Suprapubic skin (tissue), 4 donors: ENCODE measurements around the gene MRPS23. TPM values are rescaled to one million over a fixed set of nuclear protein-coding genes. Genes with fewer than 3 reads are reported as not detected.
A peak's percentile ranks its signal among the peaks of the same experiment; 100 is the strongest.

ENCODE experiments used
- DNase-seq, 2 donors: peaks; one replicate each; pipeline ENCODE4 v3.0.0-alpha.2; 2019; ENCODE audit warnings: low spot score in 2 of 2
- H3K27ac ChIP-seq: fragments of 200-600 bp; sonication (generic); one replicate; pipeline ENCODE4 v1.5.1; 2019
- H3K27me3 ChIP-seq: fragments of 200-600 bp; sonication (generic); one replicate; pipeline ENCODE4 v1.5.1; 2019
- H3K36me3 ChIP-seq: fragments of 200-600 bp; sonication (generic); one replicate; pipeline ENCODE4 v1.5.1; 2019
- H3K4me1 ChIP-seq: fragments of 200-600 bp; sonication (generic); one replicate; pipeline ENCODE4 v1.5.1; 2019
- H3K4me3 ChIP-seq: fragments of 200-600 bp; sonication (generic); one replicate; pipeline ENCODE4 v1.5.1; 2019; ENCODE audit warnings: mild to moderate bottlenecking
- H3K9me3 ChIP-seq: fragments of 200-600 bp; sonication (generic); one replicate; pipeline ENCODE4 v1.5.1; 2019
- EP300 ChIP-seq: sonication (generic); formaldehyde crosslinking; IDR thresholded peaks from one replicate; pipeline ENCODE4 v1.6.1; 2017; ENCODE audit warnings: antibody characterized with exemption
- POLR2A ChIP-seq, 2 donors: fragments of 450-650 bp; IDR thresholded peaks; one replicate each; pipeline ENCODE4 v1.6.1; 2017; ENCODE audit warnings: antibody characterized with exemption in 2 of 2, mild to moderate bottlenecking in 2 of 2, moderate library complexity in 2 of 2
- POLR2AphosphoS5 ChIP-seq, 3 donors: sonication (generic); formaldehyde crosslinking; IDR thresholded peaks; one replicate each; pipeline ENCODE4 v1.6.1; 2017; ENCODE audit warnings: antibody characterized with exemption in 3 of 3
- WGBS: methylation state at CpG from one replicate; pipeline ENCODE4 v1.1.5; 2018; 5-methylcytosine and 5-hydroxymethylcytosine counted together
- total RNA-seq, 4 donors: library from RNA; depleted of rRNA; stranded (reverse); fragments of >200 nt; gene quantifications; one replicate each; pipeline ENCODE4 v1.1.0, GENCODE V29; 2016
- TF ChIP-seq, protein P1 (sequence below), 2 donors: fragments of 200-600 bp in 1 of 2; fragments of 450-650 bp in 1 of 2; sonication (generic) in 1 of 2; IDR thresholded peaks; one replicate each; pipeline ENCODE4 v1.5.1; 2016 to 2019; ENCODE audit warnings: antibody characterized with exemption in 2 of 2, mild to moderate bottlenecking in 1 of 2, moderate library complexity in 1 of 2

Gene MRPS23
- total RNA-seq, 4 donors from 2014 or later: 7.4 to 15.2 (median 12.5) TPM

DNA sequence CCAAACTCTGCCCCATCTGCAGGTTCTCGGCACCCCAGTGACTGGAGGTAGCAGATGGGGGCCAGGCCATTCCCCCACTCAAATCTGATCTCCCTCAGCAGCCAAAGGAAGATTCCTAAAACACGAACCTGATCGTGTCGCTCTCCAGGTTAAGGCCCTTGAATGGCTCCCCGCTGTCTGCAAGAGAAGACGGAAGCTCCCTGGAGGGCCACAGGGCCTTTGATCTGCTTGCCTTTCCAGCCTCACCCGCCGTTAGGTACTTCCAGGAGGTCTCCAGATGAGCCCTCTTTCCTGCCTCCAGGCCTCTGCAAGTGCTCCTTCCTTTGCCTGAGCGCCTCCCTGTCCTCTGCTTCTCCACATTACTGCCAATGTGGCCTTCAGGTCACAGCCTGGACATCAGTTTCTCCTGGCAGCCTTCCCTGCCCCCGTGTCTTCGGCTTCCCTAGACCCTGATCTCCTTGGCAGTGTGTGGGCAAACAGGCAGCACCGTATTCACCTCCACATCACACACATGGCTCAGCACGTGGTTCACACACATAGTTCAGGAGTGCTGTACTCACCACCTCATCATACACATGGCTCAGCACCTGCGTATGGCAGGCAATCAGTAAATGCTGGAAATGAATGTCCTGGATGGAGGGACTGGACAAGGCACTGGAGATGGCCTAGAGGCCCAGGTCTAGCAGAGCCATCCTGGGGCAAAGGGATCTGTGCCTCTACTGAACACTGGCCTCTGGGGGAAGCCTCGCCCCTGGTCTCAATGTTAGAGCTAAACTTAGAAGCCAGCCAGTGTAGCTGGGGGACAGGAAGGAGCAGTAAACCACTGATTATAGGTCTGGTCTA, 26.4 kb upstream of the MRPS23 start:
- WGBS: 84% methylated on average over 13 of the region's 15 CpGs
- DNase-seq: no peak
- H3K36me3 ChIP-seq: peaks cover 7% of the 10 kb centered on the region

DNA sequence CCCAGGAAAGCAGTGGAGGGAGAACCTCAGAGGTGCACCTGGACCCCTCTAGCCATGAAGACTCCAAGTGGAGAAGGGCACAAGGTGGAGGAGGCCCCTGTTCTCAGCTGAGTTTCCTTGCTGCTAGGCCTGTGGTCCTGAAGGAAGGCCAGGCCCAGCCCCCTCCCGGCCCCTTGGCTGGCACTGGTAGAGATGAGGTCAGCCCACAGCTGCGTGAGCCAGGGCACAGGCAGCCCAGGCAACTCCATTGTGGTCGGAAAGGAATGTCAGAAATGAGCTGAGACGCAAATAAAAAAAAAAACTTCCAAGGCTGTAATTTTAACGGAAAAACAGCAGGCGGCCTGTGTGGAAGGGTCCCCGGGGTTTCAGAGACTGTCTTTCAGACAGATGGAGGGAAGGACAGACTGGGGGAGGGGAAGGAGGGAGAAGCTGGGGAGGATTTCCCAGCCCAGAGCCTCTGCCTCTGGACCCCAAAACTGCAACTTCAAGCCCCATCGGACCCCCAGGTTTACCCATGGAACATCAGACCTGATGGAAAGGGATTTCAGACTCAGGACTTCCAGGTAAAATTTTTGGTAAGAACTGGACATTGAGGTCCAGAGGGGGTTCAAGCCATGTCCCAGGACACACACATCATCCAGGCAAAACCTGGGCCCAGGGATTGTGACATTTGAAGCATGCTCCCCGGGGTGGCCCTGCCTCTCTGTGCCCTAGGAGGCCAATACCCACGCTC, 25.6 kb upstream of the MRPS23 start:
- 32% methylated on average over 9 of the region's 10 CpGs for WGBS
- TF ChIP-seq POLR2AphosphoS5 (IDR thresholded peaks at IDR 0.05) (peak in 1 of 3 donors; percentile 73), EP300 (no peak)
- TF ChIP-seq, protein P1, sequence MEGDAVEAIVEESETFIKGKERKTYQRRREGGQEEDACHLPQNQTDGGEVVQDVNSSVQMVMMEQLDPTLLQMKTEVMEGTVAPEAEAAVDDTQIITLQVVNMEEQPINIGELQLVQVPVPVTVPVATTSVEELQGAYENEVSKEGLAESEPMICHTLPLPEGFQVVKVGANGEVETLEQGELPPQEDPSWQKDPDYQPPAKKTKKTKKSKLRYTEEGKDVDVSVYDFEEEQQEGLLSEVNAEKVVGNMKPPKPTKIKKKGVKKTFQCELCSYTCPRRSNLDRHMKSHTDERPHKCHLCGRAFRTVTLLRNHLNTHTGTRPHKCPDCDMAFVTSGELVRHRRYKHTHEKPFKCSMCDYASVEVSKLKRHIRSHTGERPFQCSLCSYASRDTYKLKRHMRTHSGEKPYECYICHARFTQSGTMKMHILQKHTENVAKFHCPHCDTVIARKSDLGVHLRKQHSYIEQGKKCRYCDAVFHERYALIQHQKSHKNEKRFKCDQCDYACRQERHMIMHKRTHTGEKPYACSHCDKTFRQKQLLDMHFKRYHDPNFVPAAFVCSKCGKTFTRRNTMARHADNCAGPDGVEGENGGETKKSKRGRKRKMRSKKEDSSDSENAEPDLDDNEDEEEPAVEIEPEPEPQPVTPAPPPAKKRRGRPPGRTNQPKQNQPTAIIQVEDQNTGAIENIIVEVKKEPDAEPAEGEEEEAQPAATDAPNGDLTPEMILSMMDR (IDR thresholded peaks at IDR 0.05): peak; percentile 44 to 55
- Histone ChIP-seq H3K36me3 (peaks cover 7% of the 10 kb centered on the region), H3K27me3 (no peaks in the 10 kb centered on the region), H3K27ac (peak overlapping the region; percentile 87), H3K9me3 (no peaks in the 10 kb centered on the region), H3K4me3 (no peak overlapping the region), H3K4me1 (peaks cover 55% of the 10 kb centered on the region)
- peak; percentile 91 for DNase-seq

More for the DNA sequence above, 26.4 kb upstream of the MRPS23 start:
- peak overlapping the region; percentile 87 for H3K27ac ChIP-seq
- no peaks in the 10 kb centered on the region for H3K9me3 ChIP-seq
- no peak overlapping the region for H3K4me3 ChIP-seq
- H3K27me3 ChIP-seq: no peaks in the 10 kb centered on the region
- TF ChIP-seq EP300: no peak
- no peak for TF ChIP-seq POLR2A (IDR thresholded peaks at IDR 0.05)
- TF ChIP-seq, protein P1 (IDR thresholded peaks at IDR 0.05): no peak
- TF ChIP-seq POLR2AphosphoS5 (IDR thresholded peaks at IDR 0.05): no peak
- H3K4me1 ChIP-seq: peaks cover 60% of the 10 kb centered on the region

DNA sequence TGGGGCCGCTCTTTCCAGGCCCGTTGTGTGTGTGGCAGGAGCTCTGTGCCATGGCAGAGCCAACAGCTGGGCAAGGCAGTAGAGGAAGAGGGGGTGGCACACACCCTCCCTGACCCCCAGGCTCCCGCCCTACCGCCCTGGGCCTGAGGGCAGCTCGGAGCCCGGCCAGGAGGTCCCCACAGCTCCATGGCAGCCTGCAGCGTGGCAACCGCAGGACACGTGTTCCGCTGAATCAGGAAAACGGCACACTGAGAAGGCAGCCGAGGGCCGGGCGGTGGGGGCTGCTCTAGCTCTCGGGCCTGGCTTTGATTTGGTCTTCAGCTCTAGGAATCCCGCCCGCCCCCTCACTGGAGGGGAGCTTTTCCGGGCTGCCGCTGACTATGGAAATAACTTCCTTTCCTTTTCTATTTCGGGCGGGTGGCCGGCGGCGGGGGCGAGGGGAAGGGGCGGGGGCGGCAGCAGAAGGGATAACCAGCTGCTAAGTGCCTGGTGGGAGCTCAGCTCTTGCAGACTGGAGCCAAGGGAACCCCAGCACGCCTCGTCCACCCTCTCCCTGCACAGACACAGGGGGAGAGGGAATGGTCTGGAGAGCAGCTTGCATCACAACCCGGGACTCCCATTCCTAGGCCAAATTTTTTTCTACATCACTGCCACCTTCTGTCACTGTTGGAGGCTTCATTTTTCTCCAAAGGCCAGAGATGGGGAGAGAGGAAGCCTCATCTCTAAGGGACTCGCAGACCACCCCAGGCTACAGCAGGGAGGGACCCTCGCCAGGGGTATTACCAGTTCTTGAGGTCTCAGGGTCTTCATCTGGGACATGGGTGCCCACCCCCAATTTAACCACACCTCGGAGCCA, 24.8 kb upstream of the MRPS23 start:
- H3K36me3 ChIP-seq: peaks cover 7% of the 10 kb centered on the region
- H3K27me3 ChIP-seq: no peaks in the 10 kb centered on the region
- H3K4me1 ChIP-seq: peaks cover 61% of the 10 kb centered on the region
- WGBS: 36% methylated on average over 6 of the region's 33 CpGs
- DNase-seq: peak in 1 of 2 donors; percentile 84
- H3K27ac ChIP-seq: peak overlapping the region; percentile 87
- H3K9me3 ChIP-seq: no peaks in the 10 kb centered on the region
- peak overlapping the region; percentile 32 for H3K4me3 ChIP-seq
- TF ChIP-seq, protein P1 (IDR thresholded peaks at IDR 0.05): no peak
- no peak for TF ChIP-seq POLR2AphosphoS5 (IDR thresholded peaks at IDR 0.05)
- TF ChIP-seq EP300: no peak
- TF ChIP-seq POLR2A (IDR thresholded peaks at IDR 0.05): no peak

DNA sequence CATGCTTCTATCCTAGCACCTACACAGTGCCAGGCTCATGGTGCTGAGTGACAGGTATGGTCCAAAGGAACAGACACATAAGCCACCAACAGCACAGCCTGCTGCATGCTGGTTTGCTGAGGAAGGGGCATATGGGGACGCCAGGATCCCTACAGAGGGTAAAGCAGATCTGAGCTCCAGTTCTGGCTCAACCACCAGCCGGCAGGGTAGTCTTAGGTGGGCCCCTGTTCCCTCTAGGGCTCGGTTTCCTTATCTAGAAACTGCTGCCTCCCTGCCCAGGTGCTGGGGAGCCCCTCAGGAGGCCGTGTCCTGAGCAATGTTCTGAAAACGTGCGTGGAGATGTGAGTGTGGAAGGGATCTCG, 24.2 kb upstream of the MRPS23 start:
- Histone ChIP-seq H3K27me3 (no peaks in the 10 kb centered on the region), H3K9me3 (no peaks in the 10 kb centered on the region), H3K4me1 (peaks cover 62% of the 10 kb centered on the region), H3K27ac (peak overlapping the region; percentile 87), H3K36me3 (peaks cover 7% of the 10 kb centered on the region), H3K4me3 (peak overlapping the region; percentile 32)
- 27% methylated on average over 3 of the region's 7 CpGs for WGBS
- DNase-seq: no peak
- TF ChIP-seq POLR2AphosphoS5 (IDR thresholded peaks at IDR 0.05): no peak

DNA sequence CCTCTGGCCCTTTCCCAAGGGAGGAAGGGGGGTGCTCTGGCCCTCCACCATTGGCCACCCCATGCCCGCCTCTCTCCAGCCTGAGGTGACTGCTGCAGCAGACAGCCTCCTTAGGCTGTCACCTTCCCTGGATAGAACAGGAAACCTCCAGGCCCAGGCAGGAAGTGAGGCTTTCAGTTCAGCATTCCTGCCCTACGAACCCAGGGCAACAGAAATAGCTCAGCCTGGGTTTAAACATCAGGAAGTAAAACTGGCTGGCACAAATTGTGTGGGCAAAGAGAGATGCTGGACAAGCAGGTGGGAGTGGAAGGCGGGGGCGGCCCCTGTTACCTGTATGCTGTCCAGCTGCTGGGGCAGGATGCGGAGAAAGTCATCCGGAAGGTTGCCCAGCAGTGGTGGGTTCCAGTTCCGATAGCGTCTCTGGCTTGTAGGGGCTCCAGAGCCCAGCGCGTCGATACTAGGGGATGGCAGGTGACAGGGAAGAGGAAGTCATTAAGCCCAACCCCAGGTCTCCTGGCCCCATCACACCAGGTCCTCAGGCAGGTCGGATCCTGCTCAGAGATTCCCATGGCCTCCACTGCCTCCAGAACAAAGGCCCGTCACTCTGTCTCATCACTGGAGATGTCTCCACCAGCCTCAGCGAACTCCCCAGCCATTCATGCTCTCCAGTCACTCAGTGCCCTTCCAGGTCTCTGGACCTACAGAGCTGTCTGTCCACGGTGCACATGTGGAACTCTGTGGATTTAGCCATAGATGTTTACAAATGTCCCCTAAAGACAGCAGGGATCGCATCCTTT, 23.6 kb upstream of the MRPS23 start:
- Histone ChIP-seq H3K36me3 (peaks cover 7% of the 10 kb centered on the region), H3K4me1 (peaks cover 63% of the 10 kb centered on the region)

More for the DNA sequence above, 23.6 kb upstream of the MRPS23 start:
- Histone ChIP-seq H3K4me3 (no peak overlapping the region), H3K9me3 (no peaks in the 10 kb centered on the region), H3K27me3 (no peaks in the 10 kb centered on the region), H3K27ac (no peak overlapping the region)
- TF ChIP-seq EP300: no peak
- TF ChIP-seq, protein P1 (IDR thresholded peaks at IDR 0.05): no peak
- TF ChIP-seq POLR2AphosphoS5 (IDR thresholded peaks at IDR 0.05): no peak
- TF ChIP-seq POLR2A (IDR thresholded peaks at IDR 0.05): no peak
- DNase-seq: no peak
- 81% methylated on average over 15 of the region's 16 CpGs for WGBS
